Smooth muscle cell (in vitro differentiated cells): Measurements from ENCODE around the gene RHBG. TPM values are rescaled to one million over a fixed set of nuclear protein-coding genes. Genes with fewer than 3 reads are reported as not detected.

Experiments
- DNase-seq: peaks from one replicate; lab custom pipeline; 2025; ENCODE audit not compliant: unreplicated experiment; lab: John Stamatoyannopoulos, UW
- H2AFZ ChIP-seq: fragments of 200-600 bp; sonication (generic); 2 replicates; pipeline ENCODE4 v1.6.0; 2016; ENCODE audit warnings: antibody characterized with exemption, low read depth, mild to moderate bottlenecking
- H3F3A ChIP-seq: fragments of 200-600 bp; sonication (generic); 2 replicates; pipeline ENCODE4 v1.6.0; 2017; ENCODE audit warnings: antibody characterized with exemption, low read depth
- H3K27ac ChIP-seq: fragments of 200-600 bp; sonication (generic); 2 replicates; pipeline ENCODE4 v1.5.1; 2016; ENCODE audit warnings: low read depth, mild to moderate bottlenecking
- H3K27me3 ChIP-seq: fragments of 200-600 bp; sonication (generic); 2 replicates; pipeline ENCODE4 v1.6.1; 2016; ENCODE audit warnings: low read depth, mild to moderate bottlenecking
- H3K36me3 ChIP-seq: fragments of 200-600 bp; sonication (generic); 2 replicates; pipeline ENCODE4 v1.5.1; 2016; ENCODE audit warnings: low read depth
- H3K4me1 ChIP-seq: fragments of 200-600 bp; sonication (generic); 2 replicates; pipeline ENCODE4 v1.5.1; 2016; ENCODE audit warnings: low read depth
- H3K4me2 ChIP-seq: fragments of 200-600 bp; sonication (generic); 2 replicates; pipeline ENCODE4 v1.6.0; 2016; ENCODE audit warnings: mild to moderate bottlenecking
- H3K4me3 ChIP-seq: fragments of 200-600 bp; sonication (generic); 2 replicates; pipeline ENCODE4 v1.5.1; 2016; ENCODE audit warnings: mild to moderate bottlenecking
- H3K79me2 ChIP-seq: fragments of 200-600 bp; sonication (generic); 2 replicates; pipeline ENCODE4 v1.6.0; 2016; ENCODE audit warnings: low read depth, mild to moderate bottlenecking
- H3K9ac ChIP-seq: fragments of 200-600 bp; sonication (generic); 2 replicates; pipeline ENCODE4 v1.6.0; 2016; ENCODE audit warnings: low read depth
- H3K9me3 ChIP-seq: fragments of 200-600 bp; sonication (generic); replicated peaks from 2 replicates; pipeline ENCODE4 v1.5.1; 2016; ENCODE audit warnings: low read depth
- H4K20me1 ChIP-seq: fragments of 200-600 bp; sonication (generic); 2 replicates; pipeline ENCODE4 v1.6.0; 2016; ENCODE audit warnings: low read depth
- WGBS: methylation state at CpG from one replicate; pipeline ENCODE4 v1.1.7; 2016; ENCODE audit warnings: low lambda C conversion rate; 5-methylcytosine and 5-hydroxymethylcytosine counted together
- polyA plus RNA-seq: library from polyadenylated mRNA; unstranded; fragments of >200 nt; fragmentation: Nextera tagmentation; extraction: Ambion mirVana; gene quantifications from 2 replicates; pipeline ENCODE4 v1.2.1, GENCODE V29; 2016
- total RNA-seq: library from RNA; depleted of rRNA; stranded (reverse); fragments of >200 nt; gene quantifications from 2 replicates; pipeline ENCODE4 v1.2.3, GENCODE V29; 2014
- TF ChIP-seq, protein P1 (sequence below): fragments of 200-600 bp; sonication (generic); IDR thresholded peaks from 2 replicates; pipeline ENCODE4 v1.5.1; 2017; ENCODE audit warnings: borderline replicate concordance, mild to moderate bottlenecking, antibody characterized with exemption; ENCODE audit not compliant: insufficient read depth, poor library complexity, severe bottlenecking

Gene RHBG
- total and polyA plus RNA-seq, 2 experiments from 2014 or later: not detected

- H3K79me2 ChIP-seq: no peaks in the 10 kb centered on the region
- H3K27me3 ChIP-seq: peaks cover 13% of the 10 kb centered on the region
- H3K9ac ChIP-seq: no peak overlapping the region
- H2AFZ ChIP-seq: no peak overlapping the region
- H3K4me3 ChIP-seq: no peak overlapping the region
- H4K20me1 ChIP-seq: no peaks in the 10 kb centered on the region
- TF ChIP-seq, protein P1, sequence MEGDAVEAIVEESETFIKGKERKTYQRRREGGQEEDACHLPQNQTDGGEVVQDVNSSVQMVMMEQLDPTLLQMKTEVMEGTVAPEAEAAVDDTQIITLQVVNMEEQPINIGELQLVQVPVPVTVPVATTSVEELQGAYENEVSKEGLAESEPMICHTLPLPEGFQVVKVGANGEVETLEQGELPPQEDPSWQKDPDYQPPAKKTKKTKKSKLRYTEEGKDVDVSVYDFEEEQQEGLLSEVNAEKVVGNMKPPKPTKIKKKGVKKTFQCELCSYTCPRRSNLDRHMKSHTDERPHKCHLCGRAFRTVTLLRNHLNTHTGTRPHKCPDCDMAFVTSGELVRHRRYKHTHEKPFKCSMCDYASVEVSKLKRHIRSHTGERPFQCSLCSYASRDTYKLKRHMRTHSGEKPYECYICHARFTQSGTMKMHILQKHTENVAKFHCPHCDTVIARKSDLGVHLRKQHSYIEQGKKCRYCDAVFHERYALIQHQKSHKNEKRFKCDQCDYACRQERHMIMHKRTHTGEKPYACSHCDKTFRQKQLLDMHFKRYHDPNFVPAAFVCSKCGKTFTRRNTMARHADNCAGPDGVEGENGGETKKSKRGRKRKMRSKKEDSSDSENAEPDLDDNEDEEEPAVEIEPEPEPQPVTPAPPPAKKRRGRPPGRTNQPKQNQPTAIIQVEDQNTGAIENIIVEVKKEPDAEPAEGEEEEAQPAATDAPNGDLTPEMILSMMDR: no peak
- H3K4me2 ChIP-seq: no peak overlapping the region
- H3K9me3 ChIP-seq: no peaks in the 10 kb centered on the region
- H3K36me3 ChIP-seq: no peaks in the 10 kb centered on the region
- no peaks in the 10 kb centered on the region for H3F3A ChIP-seq
- WGBS: 42% methylated on average over 6 of the region's 6 CpGs
- no peak for DNase-seq
- H3K27ac ChIP-seq: no peak overlapping the region
- no peaks in the 10 kb centered on the region for H3K4me1 ChIP-seq
Measured at GRCh38 chr1:156359973-156360372, 9.0 kb upstream of the RHBG start.

GRCh38 chr1:156360534-156360933 is 8.5 kb upstream of the RHBG start:
- Histone ChIP-seq H3K4me1 (no peaks in the 10 kb centered on the region), H3K4me2 (no peak overlapping the region), H3K9ac (no peak overlapping the region), H3K79me2 (no peaks in the 10 kb centered on the region), H3F3A (no peaks in the 10 kb centered on the region), H3K27ac (no peak overlapping the region), H3K9me3 (no peaks in the 10 kb centered on the region), H3K4me3 (no peak overlapping the region), H3K27me3 (peaks cover 13% of the 10 kb centered on the region), H4K20me1 (no peaks in the 10 kb centered on the region), H3K36me3 (no peaks in the 10 kb centered on the region), H2AFZ (no peak overlapping the region)
- 95% methylated on average over 11 of the region's 11 CpGs for WGBS
- TF ChIP-seq, protein P1: no peak
- DNase-seq: no peak

DNA sequence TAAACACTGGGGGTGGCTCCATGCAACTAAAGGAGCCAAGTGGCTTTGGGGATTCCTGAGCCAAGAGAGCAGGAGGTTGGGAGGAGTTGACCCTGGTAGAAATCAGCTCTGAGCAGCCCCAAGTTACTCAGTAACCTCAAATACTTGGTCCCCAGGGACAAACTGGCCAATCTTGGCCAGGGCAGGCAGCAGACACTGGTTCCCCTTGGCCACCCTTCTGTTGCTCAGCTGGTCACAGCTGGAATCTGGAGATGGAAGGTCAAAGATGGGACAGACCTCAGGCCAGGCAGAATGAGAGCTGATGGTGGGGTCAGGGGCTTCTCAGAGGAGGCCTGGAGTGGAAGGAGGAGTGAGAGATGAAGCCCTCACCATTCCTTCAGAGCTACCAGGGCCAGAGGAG is 3.3 kb upstream of the RHBG start:
- no peaks in the 10 kb centered on the region for H3K27me3 ChIP-seq
- no peaks in the 10 kb centered on the region for H3K36me3 ChIP-seq
- TF ChIP-seq, protein P1: no peak
- H3K79me2 ChIP-seq: no peaks in the 10 kb centered on the region
- no peaks in the 10 kb centered on the region for H4K20me1 ChIP-seq
- H3K4me2 ChIP-seq: no peak overlapping the region
- no peaks in the 10 kb centered on the region for H3K4me1 ChIP-seq
- no peaks in the 10 kb centered on the region for H3F3A ChIP-seq
- no peak overlapping the region for H3K4me3 ChIP-seq
- DNase-seq: no peak
- H2AFZ ChIP-seq: no peak overlapping the region
- H3K9me3 ChIP-seq: no peaks in the 10 kb centered on the region
- no peak overlapping the region for H3K9ac ChIP-seq
- no peak overlapping the region for H3K27ac ChIP-seq

DNA sequence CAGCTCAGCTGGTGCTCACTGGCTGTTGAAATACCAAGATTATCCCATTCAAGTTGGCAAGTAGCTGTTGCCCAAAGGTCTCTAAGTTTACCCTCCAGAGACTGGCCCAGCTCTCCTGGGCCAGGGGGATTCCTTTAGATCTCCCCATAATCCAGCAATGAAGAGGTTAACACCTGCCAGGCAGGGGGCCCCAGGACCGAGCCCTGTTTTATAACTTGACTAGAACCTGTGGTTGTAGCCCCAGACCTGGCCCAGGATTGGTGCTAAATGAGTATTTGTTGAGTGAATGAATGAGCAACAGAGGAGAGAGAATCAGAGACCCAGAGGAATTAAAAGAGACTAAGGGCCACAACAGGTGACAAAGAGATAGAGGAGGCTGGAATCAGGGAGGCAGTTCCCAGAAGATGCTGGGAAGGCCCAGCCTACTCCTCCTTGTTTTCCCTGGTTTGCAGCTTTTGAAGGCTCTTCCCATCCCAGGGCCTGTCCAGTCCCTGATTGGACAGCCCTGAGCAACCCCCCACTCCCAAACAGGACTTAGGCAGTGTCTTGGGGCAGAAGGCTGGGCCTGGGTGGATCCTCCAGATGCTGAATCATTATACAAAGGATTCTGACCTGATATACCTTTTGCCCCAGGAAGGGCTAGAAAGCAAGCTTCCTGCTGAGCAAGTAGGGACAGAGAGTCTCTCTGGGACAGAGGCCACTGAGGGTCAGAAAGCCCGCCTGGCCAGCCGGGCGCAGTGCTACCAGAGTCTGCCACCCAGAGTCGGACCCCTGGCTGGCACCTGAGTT is 2.4 kb upstream of the RHBG start:
- WGBS: 92% methylated on average over 5 of the region's 5 CpGs
- no peaks in the 10 kb centered on the region for H3K4me1 ChIP-seq
- no peaks in the 10 kb centered on the region for H3K36me3 ChIP-seq
- no peaks in the 10 kb centered on the region for H3K79me2 ChIP-seq
- no peak for DNase-seq
- H3K9ac ChIP-seq: no peak overlapping the region
- no peak overlapping the region for H2AFZ ChIP-seq
- H3K4me3 ChIP-seq: no peak overlapping the region
- no peaks in the 10 kb centered on the region for H3K27me3 ChIP-seq
- no peak overlapping the region for H3K4me2 ChIP-seq
- no peaks in the 10 kb centered on the region for H4K20me1 ChIP-seq
- H3K9me3 ChIP-seq: no peaks in the 10 kb centered on the region
- TF ChIP-seq, protein P1: no peak
- H3F3A ChIP-seq: no peaks in the 10 kb centered on the region
- no peak overlapping the region for H3K27ac ChIP-seq
